CD14-positive monocyte (primary cell): ENCODE measurements around the gene POC1A. TPM values are rescaled to one million over a fixed set of nuclear protein-coding genes. Genes with fewer than 3 reads are reported as not detected.
A peak's percentile ranks its signal among the peaks of the same experiment; 100 is the strongest.

Experiments
- DNase-seq, 3 donors: peaks; one replicate each; pipeline ENCODE4 v3.0.0-alpha.2; 2011 to 2022
- H2AFZ ChIP-seq: 2 replicates; pipeline ENCODE4 v1.6.0; 2012; ENCODE audit warnings: mild to moderate bottlenecking, low read depth, low read length, inconsistent platforms; ENCODE audit not compliant: insufficient read depth, poor library complexity, severe bottlenecking
- H3K27ac ChIP-seq, 2 donors: 1 replicate in 1 of 2; 2 replicates in 1 of 2; pipeline ENCODE4 v1.5.1; 2012 to 2013; ENCODE audit warnings: low read length in 2 of 2, control low read depth in 1 of 2, inconsistent platforms in 1 of 2, low read depth in 1 of 2, mild to moderate bottlenecking in 1 of 2
- H3K27me3 ChIP-seq, 2 donors: one replicate each; pipeline versions ENCODE4 v1.6.0 to v1.6.1; 2011 to 2013; ENCODE audit warnings: low read length in 2 of 2; ENCODE audit not compliant: control insufficient read depth in 2 of 2, insufficient read depth in 2 of 2
- H3K36me3 ChIP-seq, 2 donors: replicated peaks in 1 of 2; 1 replicate in 1 of 2; 2 replicates in 1 of 2; pipeline versions ENCODE4 v1.5.1 to v1.6.1; 2012 to 2013; ENCODE audit warnings: low read length in 2 of 2, control low read depth in 1 of 2, inconsistent platforms in 1 of 2, mild to moderate bottlenecking in 1 of 2; ENCODE audit not compliant: insufficient read depth in 2 of 2, control insufficient read depth in 1 of 2
- H3K4me1 ChIP-seq, 2 donors: 1 replicate in 1 of 2; 2 replicates in 1 of 2; pipeline versions ENCODE4 v1.5.1 to v1.6.1; 2012 to 2013; ENCODE audit warnings: low read length in 2 of 2, control low read depth in 1 of 2, inconsistent platforms in 1 of 2, mild to moderate bottlenecking in 1 of 2, moderate library complexity in 1 of 2; ENCODE audit not compliant: insufficient read depth in 2 of 2, control insufficient read depth in 1 of 2
- H3K4me2 ChIP-seq: replicated peaks from 2 replicates; pipeline ENCODE3; 2012; ENCODE audit warnings: low read length, moderate library complexity, mild to moderate bottlenecking; ENCODE audit not compliant: poor library complexity, severe bottlenecking; ENCODE audit errors: extremely low read depth
- H3K4me3 ChIP-seq, 3 experiments: fragments of 200-600 bp in 1 of 3; sonication (generic) in 1 of 3; replicated peaks in 1 of 3; 1 replicate in 2 of 3; 2 replicates in 1 of 3; pipeline ENCODE4 v1.5.1; 2011 to 2013; ENCODE audit warnings: low read length in 3 of 3, mild to moderate bottlenecking in 3 of 3, control low read depth in 2 of 3, low read depth in 2 of 3, inconsistent platforms in 1 of 3, moderate library complexity in 1 of 3
- H3K79me2 ChIP-seq: 2 replicates; pipeline ENCODE4 v1.6.0; 2012; ENCODE audit warnings: mild to moderate bottlenecking, control low read depth, inconsistent platforms, low read length, moderate library complexity; ENCODE audit not compliant: insufficient read depth
- H3K9ac ChIP-seq: 2 replicates; pipeline ENCODE4 v1.6.0; 2017; ENCODE audit warnings: low read length, mild to moderate bottlenecking; ENCODE audit not compliant: insufficient read depth, poor library complexity, severe bottlenecking
- H3K9me3 ChIP-seq, 2 donors: replicated peaks in 1 of 2; 1 replicate in 1 of 2; 2 replicates in 1 of 2; pipeline versions ENCODE4 v1.5.1 to v1.6.1; 2012 to 2013; ENCODE audit warnings: low read length in 2 of 2, control low read depth in 1 of 2; ENCODE audit not compliant: control insufficient read depth in 1 of 2, insufficient read depth in 1 of 2
- H4K20me1 ChIP-seq: 2 replicates; pipeline ENCODE4 v1.6.0; 2012; ENCODE audit warnings: mild to moderate bottlenecking, low read length, control low read depth, moderate library complexity; ENCODE audit not compliant: insufficient read depth
- H3K27ac Mint-ChIP-seq, 7 donors: one replicate each; pipeline ENCODE4 v1.8.0; 2020; ENCODE audit warnings: mild to moderate bottlenecking in 7 of 7, mixed read lengths in 7 of 7, moderate library complexity in 6 of 7, inconsistent platforms in 2 of 7
- H3K27me3 Mint-ChIP-seq, 3 donors: one replicate each; pipeline ENCODE4 v1.8.0; 2021 to 2022; ENCODE audit warnings: low read depth in 3 of 3, mild to moderate bottlenecking in 3 of 3, mixed read lengths in 3 of 3, moderate library complexity in 3 of 3, inconsistent platforms in 1 of 3
- H3K36me3 Mint-ChIP-seq, 2 donors: one replicate each; pipeline ENCODE4 v1.8.0; 2020; ENCODE audit warnings: mixed read lengths in 2 of 2, inconsistent platforms in 1 of 2, mild to moderate bottlenecking in 1 of 2
- H3K4me1 Mint-ChIP-seq: one replicate; pipeline ENCODE4 v1.8.0; 2020; ENCODE audit warnings: mild to moderate bottlenecking, mixed read lengths
- H3K4me3 Mint-ChIP-seq, 2 donors: one replicate each; pipeline ENCODE4 v1.8.0; 2020; ENCODE audit warnings: mild to moderate bottlenecking in 2 of 2, mixed read lengths in 2 of 2, moderate library complexity in 1 of 2
- H3K9me3 Mint-ChIP-seq, 7 donors: one replicate each; pipeline ENCODE4 v1.8.0; 2020 to 2022; ENCODE audit warnings: mixed read lengths in 7 of 7, mild to moderate bottlenecking in 6 of 7, moderate library complexity in 6 of 7, inconsistent platforms in 2 of 7
- CTCF ChIP-seq: fragments of 200-600 bp; IDR thresholded peaks from one replicate; pipeline ENCODE4 v1.8.0; 2022; ENCODE audit warnings: antibody characterized with exemption, mild to moderate bottlenecking
- WGBS: methylation state at CpG from one replicate; pipeline ENCODE4 v1.1.5; 2013; ENCODE audit warnings: missing lambda C conversion rate; ENCODE audit not compliant: insufficient coverage; 5-methylcytosine and 5-hydroxymethylcytosine counted together
- intact Hi-C, 2 donors: fragments of 100-400 bp; cut with micrococcal nuclease; formaldehyde crosslinking; loops; one replicate each; pipeline versions ENCODE4 v1.15.0 to v1.15.1; 2023
- polyA plus RNA-seq, 3 donors: library from polyadenylated mRNA; depleted of rRNA in 1 of 3; unstranded in 2 of 3; stranded (reverse) in 1 of 3; fragments of 300-500 nt in 2 of 3; fragments of >200 nt in 1 of 3; fragmentation: Illumina TruSeq in 2 of 3; gene quantifications; 1 replicate in 2 of 3; 2 replicates in 1 of 3; pipeline ENCODE4 v1.2.3, GENCODE V29; 2012 to 2021

Gene POC1A
- polyA plus RNA-seq, 3 donors, result 1.2 to 2.0 (median 1.5) TPM

DNA sequence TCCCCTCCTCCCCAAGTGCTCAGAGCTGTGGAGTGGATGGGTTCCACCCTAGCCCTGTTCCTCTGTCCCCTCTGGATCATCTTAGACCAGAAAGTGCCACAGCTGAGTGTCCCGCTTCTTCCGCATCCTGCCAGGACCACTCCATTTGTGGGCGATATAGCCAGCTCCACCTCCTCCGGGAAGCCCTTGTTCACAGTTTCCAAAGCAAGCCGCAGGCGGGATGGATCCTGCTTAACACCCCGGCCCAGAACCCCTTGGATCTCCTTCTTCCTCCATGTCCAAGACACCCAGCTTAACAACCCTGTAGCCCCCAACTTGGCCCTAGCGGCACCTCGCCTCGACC is 43.2 kb upstream of the POC1A start:
- Mint-ChIP-seq H3K4me3 (peak overlapping the region; percentile 97 to 98), H3K4me1 (peaks cover 67% of the 10 kb centered on the region), H3K27ac (peak overlapping the region; percentile 92 to 98 (median 93)), H3K36me3 (peaks cover 13 to 20% of the 10 kb centered on the region in 2 donors), H3K27me3 (peaks cover 0 to 4% (median 0%) of the 10 kb centered on the region in 3 donors), H3K9me3 (no peaks in the 10 kb centered on the region)
- no peak for DNase-seq
- peaks cover 37% of the 10 kb centered on the region for H3K79me2 ChIP-seq
- peak overlapping the region; percentile 88 for H3K9ac ChIP-seq
- no peaks in the 10 kb centered on the region for H3K9me3 ChIP-seq
- WGBS, result 58% methylated on average over 9 of the region's 10 CpGs
- intact Hi-C loops, result loop anchor here (5.0 kb wide), 2 partner anchors 45 to 135 kb away; partner anchors contain the start of gene POC1A (in 1 of the 2)
- H3K4me3 ChIP-seq, result peak overlapping the region; percentile 3 to 86 (median 66)
- H3K27me3 ChIP-seq, result no peaks in the 10 kb centered on the region
- peak overlapping the region; percentile 71 for H2AFZ ChIP-seq
- peaks cover 18% of the 10 kb centered on the region for H4K20me1 ChIP-seq
- H3K36me3 ChIP-seq, result no peaks in the 10 kb centered on the region
- peaks cover 67 to 72% of the 10 kb centered on the region in 2 donors for H3K4me1 ChIP-seq
- peak overlapping the region; percentile 76 to 83 for H3K27ac ChIP-seq
- no peak for TF ChIP-seq CTCF
- peak overlapping the region; percentile 84 for H3K4me2 ChIP-seq

- H3K4me2 ChIP-seq, result peak overlapping the region; percentile 84
- H3K27me3 Mint-ChIP-seq, result peaks cover 0 to 4% (median 0%) of the 10 kb centered on the region in 3 donors
- intact Hi-C loops, result loop anchor here (5.0 kb wide), 2 partner anchors 45 to 135 kb away; partner anchors contain the start of gene POC1A (in 1 of the 2)
- H3K9me3 ChIP-seq, result no peaks in the 10 kb centered on the region
- no peak for DNase-seq
- H3K27ac Mint-ChIP-seq, result peak overlapping the region; percentile 92 to 98 (median 93)
- H2AFZ ChIP-seq, result peak overlapping the region; percentile 71
- 94% methylated on average over 2 of the region's 3 CpGs for WGBS
- H3K9ac ChIP-seq, result no peak overlapping the region
- H3K36me3 Mint-ChIP-seq, result peaks cover 13 to 17% of the 10 kb centered on the region in 2 donors
- H3K27ac ChIP-seq, result peak overlapping the region; percentile 76 to 83
- H3K4me1 Mint-ChIP-seq, result peaks cover 62% of the 10 kb centered on the region
- peaks cover 37% of the 10 kb centered on the region for H3K79me2 ChIP-seq
- H3K4me3 ChIP-seq, result peak overlapping the region in 1 of 3 experiments; percentile 86
- no peak overlapping the region for H3K4me3 Mint-ChIP-seq
- H4K20me1 ChIP-seq, result peaks cover 16% of the 10 kb centered on the region
- H3K9me3 Mint-ChIP-seq, result no peaks in the 10 kb centered on the region
- peaks cover 62 to 67% of the 10 kb centered on the region in 2 donors for H3K4me1 ChIP-seq
- H3K36me3 ChIP-seq, result no peaks in the 10 kb centered on the region
- H3K27me3 ChIP-seq, result no peaks in the 10 kb centered on the region
- TF ChIP-seq CTCF, result no peak
These were observed 42.8 kb upstream of the POC1A start for GRCh38 chr3:52196977-52197376.
